ENCODE measurements around the gene OR4L1. TPM values are rescaled to one million over a fixed set of nuclear protein-coding genes. Genes with fewer than 3 reads are reported as not detected.
"Not testable (repeated sequence)": the region's sequence is repeated elsewhere in the genome, so short reads cannot be mapped to it uniquely, and the experiment has no call there.

Gene OR4L1, protein sequence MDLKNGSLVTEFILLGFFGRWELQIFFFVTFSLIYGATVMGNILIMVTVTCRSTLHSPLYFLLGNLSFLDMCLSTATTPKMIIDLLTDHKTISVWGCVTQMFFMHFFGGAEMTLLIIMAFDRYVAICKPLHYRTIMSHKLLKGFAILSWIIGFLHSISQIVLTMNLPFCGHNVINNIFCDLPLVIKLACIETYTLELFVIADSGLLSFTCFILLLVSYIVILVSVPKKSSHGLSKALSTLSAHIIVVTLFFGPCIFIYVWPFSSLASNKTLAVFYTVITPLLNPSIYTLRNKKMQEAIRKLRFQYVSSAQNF
- not detected for polyA plus RNA-seq

- Mint-ChIP-seq H3K27ac (no peak within 1 kb of the TSS), H3K36me3 (no peaks in the 10 kb centered on the region), H3K27me3 (no peaks in the 10 kb centered on the region), H3K4me1 (peaks cover 0 to 2% (median 0%) of the 10 kb centered on the region in 3 donors), H3K9me3 (peaks cover 0 to 4% (median 0%) of the 10 kb centered on the region in 3 donors), H3K4me3 (no peak within 1 kb of the TSS)
Measured at GRCh38 chr14:20059745-20060144, at the start of gene OR4L1. Gene OR4L1, plus strand, starts transcription at chr14:20060045. Its CDS starts 0 bp downstream, at chr14:20060045.

GRCh38 chr14:20019257-20019865, 40.5 kb upstream of the OR4L1 start, which contains the start of gene OR4K14:
Gene OR4K14, minus strand, starts transcription at chr14:20019307. Its CDS starts 4,114 bp downstream, at chr14:20015193.
- H3K27me3 Mint-ChIP-seq: no peaks in the 10 kb centered on the region
- H3K36me3 Mint-ChIP-seq: no peaks in the 10 kb centered on the region
- H3K4me3 Mint-ChIP-seq: no peak within 1 kb of the TSS
- H3K9me3 Mint-ChIP-seq: peaks cover 0 to 4% (median 2%) of the 10 kb centered on the region in 3 donors
- H3K4me1 Mint-ChIP-seq: no peaks in the 10 kb centered on the region
- H3K27ac Mint-ChIP-seq: no peak within 1 kb of the TSS

DNA sequence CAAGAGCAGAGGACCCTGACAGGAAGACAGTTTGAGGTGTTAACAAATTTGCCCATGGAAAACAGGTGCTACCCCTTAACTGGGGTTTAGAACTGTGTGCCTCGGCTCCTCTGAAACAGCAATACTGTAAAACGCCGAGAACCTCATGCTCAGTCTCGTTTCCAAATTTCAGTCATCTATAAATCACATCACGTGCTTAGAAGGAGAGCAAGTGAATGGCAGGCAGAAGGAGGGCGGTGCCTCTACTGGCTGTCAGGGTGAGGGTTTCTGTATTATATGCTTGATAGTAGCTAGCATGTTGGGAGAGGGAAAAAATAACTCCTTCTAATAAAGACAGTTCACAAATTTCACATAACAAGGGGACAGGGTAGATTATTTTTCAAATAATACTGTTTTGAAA, 28.8 kb upstream of the OR4L1 start:
- H3K4me3 Mint-ChIP-seq: no peak overlapping the region
- no peaks in the 10 kb centered on the region for H3K4me1 Mint-ChIP-seq
- H3K36me3 Mint-ChIP-seq: no peaks in the 10 kb centered on the region
- H3K27ac Mint-ChIP-seq: no peak overlapping the region
- H3K9me3 Mint-ChIP-seq: peaks cover 2 to 5% (median 3%) of the 10 kb centered on the region in 3 donors
- no peaks in the 10 kb centered on the region for H3K27me3 Mint-ChIP-seq

- Mint-ChIP-seq H3K4me3 (no peak overlapping the region), H3K36me3 (no peaks in the 10 kb centered on the region), H3K27me3 (no peaks in the 10 kb centered on the region), H3K27ac (no peak overlapping the region), H3K4me1 (no peaks in the 10 kb centered on the region), H3K9me3 (peaks cover 0 to 6% (median 2%) of the 10 kb centered on the region in 3 donors)
Measured at GRCh38 chr14:20035449-20035848, 24.4 kb upstream of the OR4L1 start.

DNA sequence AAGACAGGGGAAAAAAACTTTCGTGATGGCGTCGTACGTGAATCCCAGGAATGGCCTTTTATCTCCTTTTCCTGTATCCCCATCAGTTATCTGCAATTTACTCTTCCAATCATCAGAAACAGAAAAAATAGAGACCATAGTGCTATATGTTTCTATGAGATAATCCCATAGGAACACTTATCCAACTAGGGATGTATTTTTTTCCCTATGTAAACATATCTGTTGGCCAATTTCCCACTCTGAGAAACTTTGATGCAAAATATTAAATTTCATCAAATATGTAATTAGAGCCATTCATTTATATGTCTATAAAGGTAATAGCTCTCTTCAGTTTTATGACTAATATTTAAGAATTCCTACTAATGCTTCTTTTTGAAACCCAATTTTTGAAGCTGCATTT, 23.9 kb upstream of the OR4L1 start, which contains the start of gene OR4K13:
TSS of gene OR4K13 (minus strand) at position 101 of the 400 bp plus-strand sequence. CDS start 1,280 bp downstream, outside the sequence.
- Mint-ChIP-seq H3K36me3 (no peaks in the 10 kb centered on the region), H3K27ac (no peak within 1 kb of the TSS), H3K4me3 (no peak within 1 kb of the TSS), H3K9me3 (peaks cover 0 to 6% (median 2%) of the 10 kb centered on the region in 3 donors), H3K4me1 (no peaks in the 10 kb centered on the region), H3K27me3 (no peaks in the 10 kb centered on the region)

DNA sequence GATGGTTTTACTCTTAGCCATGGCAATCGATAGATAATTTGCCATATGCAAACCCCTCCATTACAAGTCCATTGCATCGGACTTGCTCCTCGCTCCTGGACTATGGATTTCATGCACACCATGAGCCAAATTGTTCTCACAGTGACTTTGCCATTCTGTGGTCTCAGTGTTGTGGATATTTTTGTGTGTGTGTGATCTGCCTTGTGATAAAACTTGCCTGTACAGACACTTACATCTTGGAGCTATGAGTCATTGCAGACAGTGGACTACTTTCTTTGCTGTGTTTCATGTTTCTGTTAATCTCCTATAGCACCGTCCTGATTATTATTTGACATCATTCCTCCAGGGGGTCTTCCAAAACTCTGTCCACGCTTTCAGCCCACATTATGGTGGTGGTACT, 15.6 kb upstream of the OR4L1 start:
- no peak overlapping the region for H3K27ac Mint-ChIP-seq
- H3K27me3 Mint-ChIP-seq: peaks cover 3% of the 10 kb centered on the region
- no peaks in the 10 kb centered on the region for H3K4me1 Mint-ChIP-seq
- no peaks in the 10 kb centered on the region for H3K36me3 Mint-ChIP-seq
- H3K4me3 Mint-ChIP-seq: no peak overlapping the region
- H3K9me3 Mint-ChIP-seq: peaks cover 0 to 3% (median 2%) of the 10 kb centered on the region in 3 donors

DNA sequence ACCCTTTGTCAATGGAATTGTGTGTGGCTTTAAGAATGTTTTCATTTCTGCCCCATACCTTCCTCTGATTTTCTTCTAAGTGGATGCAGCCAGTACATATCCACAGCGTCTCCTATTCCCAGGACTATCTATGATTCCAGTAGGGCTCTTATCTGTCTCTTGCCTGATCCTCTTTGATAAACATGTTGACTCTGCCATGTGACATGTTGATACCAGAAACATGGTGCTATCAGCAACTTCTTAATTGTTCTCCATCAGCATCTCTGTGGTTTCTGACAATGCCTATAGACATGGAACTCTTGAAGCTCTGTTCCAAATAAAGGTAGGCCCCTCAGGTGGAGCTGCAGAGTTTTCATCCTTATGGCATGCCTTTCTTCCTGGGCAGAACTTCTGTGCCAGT, 11.6 kb upstream of the OR4L1 start:
- H3K27me3 Mint-ChIP-seq: peaks cover 4% of the 10 kb centered on the region
- H3K9me3 Mint-ChIP-seq: peaks cover 0 to 2% (median 0%) of the 10 kb centered on the region in 3 donors
- H3K4me1 Mint-ChIP-seq: no peaks in the 10 kb centered on the region
- no peak overlapping the region for H3K27ac Mint-ChIP-seq
- no peaks in the 10 kb centered on the region for H3K36me3 Mint-ChIP-seq
- no peak overlapping the region for H3K4me3 Mint-ChIP-seq

DNA sequence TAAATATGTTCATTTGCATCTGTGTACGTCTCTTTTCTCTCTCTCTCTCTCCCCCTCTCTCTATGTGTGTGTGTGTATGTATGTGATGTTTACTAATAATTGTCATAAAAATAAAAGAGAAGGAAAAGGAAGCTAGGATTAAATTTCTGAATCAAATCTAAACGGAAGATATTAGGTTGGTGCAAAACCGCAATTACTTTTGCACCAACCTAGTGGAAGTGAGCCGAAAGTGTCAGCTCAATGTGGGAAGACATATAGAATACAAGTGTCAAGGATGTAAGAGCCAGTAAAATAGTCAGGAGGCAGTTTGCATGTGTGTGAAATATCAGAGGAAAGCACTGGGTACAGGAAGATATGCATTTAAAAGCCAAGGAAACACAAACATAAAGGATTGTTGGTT, 32.2 kb downstream of the OR4L1 start:
- no peak overlapping the region for H3K27ac Mint-ChIP-seq
- H3K4me3 Mint-ChIP-seq: no peak overlapping the region
- no peaks in the 10 kb centered on the region for H3K9me3 Mint-ChIP-seq
- H3K4me1 Mint-ChIP-seq: peaks cover 0 to 1% (median 0%) of the 10 kb centered on the region in 3 donors
- H3K36me3 Mint-ChIP-seq: no peaks in the 10 kb centered on the region
- H3K27me3 Mint-ChIP-seq: no peaks in the 10 kb centered on the region

GRCh38 chr14:20093442-20093841, 33.6 kb downstream of the OR4L1 start:
- peaks cover 0 to 1% (median 0%) of the 10 kb centered on the region in 3 donors for H3K4me1 Mint-ChIP-seq
- H3K9me3 Mint-ChIP-seq: no peaks in the 10 kb centered on the region
- no peak overlapping the region for H3K27ac Mint-ChIP-seq
- H3K36me3 Mint-ChIP-seq: no peaks in the 10 kb centered on the region
- no peaks in the 10 kb centered on the region for H3K27me3 Mint-ChIP-seq
- H3K4me3 Mint-ChIP-seq: no peak overlapping the region

GRCh38 chr14:20098926-20099770, 39.3 kb downstream of the OR4L1 start:
- not testable (repeated sequence) for H3K27ac Mint-ChIP-seq, H3K36me3 Mint-ChIP-seq, H3K27me3 Mint-ChIP-seq, H3K4me1 Mint-ChIP-seq, H3K9me3 Mint-ChIP-seq, H3K4me3 Mint-ChIP-seq

DNA sequence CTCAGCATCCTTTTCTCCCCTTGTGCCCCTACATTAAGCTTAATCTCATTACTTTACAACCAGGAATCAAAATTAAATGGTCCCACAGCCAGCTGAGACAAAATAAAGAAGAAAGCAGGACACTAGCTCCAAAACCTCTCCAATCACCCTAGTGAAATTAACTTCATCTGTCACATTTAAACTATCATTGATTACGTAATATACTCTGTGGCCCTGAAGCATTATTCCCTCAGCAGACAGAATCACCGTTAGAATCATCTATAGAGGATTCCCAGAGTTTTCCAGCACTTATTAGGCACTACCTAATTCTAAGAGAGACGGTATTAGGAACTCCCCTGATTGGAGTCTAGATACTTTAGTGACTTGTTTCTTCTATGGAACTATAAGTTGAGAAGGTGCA, 50.6 kb downstream of the OR4L1 start, which contains the start of gene OR4K17:
TSS of gene OR4K17 (plus strand) at position 302 of the 400 bp plus-strand sequence. CDS start 6,761 bp downstream, outside the sequence.
- no peaks in the 10 kb centered on the region for H3K4me1 Mint-ChIP-seq
- H3K4me3 Mint-ChIP-seq: no peak within 1 kb of the TSS
- H3K27ac Mint-ChIP-seq: no peak within 1 kb of the TSS
- peaks cover 2% of the 10 kb centered on the region for H3K36me3 Mint-ChIP-seq
- peaks cover 0 to 1% (median 0%) of the 10 kb centered on the region in 3 donors for H3K9me3 Mint-ChIP-seq
- peaks cover 2% of the 10 kb centered on the region for H3K27me3 Mint-ChIP-seq

Other genes with a start within 250 kb of the OR4L1 start
- not detected for gene OR4K2, start 184.9 kb upstream of the OR4L1 start, polyA plus RNA-seq
- not detected for gene OR4K5, start 139.4 kb upstream of the OR4L1 start, polyA plus RNA-seq
- gene OR4K1, start 129.1 kb upstream of the OR4L1 start, polyA plus RNA-seq: not detected
- not detected for gene OR4K15, start 84.5 kb upstream of the OR4L1 start, polyA plus RNA-seq
- gene OR4Q2, start 57.9 kb upstream of the OR4L1 start, polyA plus RNA-seq: not detected
- gene OR4K14, start 40.7 kb upstream of the OR4L1 start, polyA plus RNA-seq: not detected
- gene OR4K13, start 24.0 kb upstream of the OR4L1 start, polyA plus RNA-seq: not detected
- not detected for gene OR4K17, start 50.7 kb downstream of the OR4L1 start, polyA plus RNA-seq
- gene OR4N5, start 78.8 kb downstream of the OR4L1 start, polyA plus RNA-seq: not detected
- gene OR11G2, start 130.9 kb downstream of the OR4L1 start, polyA plus RNA-seq: not detected
- gene OR11H6, start 163.7 kb downstream of the OR4L1 start, polyA plus RNA-seq: not detected
- not detected for gene OR11H7, start 168.9 kb downstream of the OR4L1 start, polyA plus RNA-seq
- not detected for gene OR11H4, start 179.2 kb downstream of the OR4L1 start, polyA plus RNA-seq
- gene TTC5, start 245.9 kb downstream of the OR4L1 start, polyA plus RNA-seq: 24.1 TPM